Measurements from ENCODE around the gene NOSTRIN. TPM values are rescaled to one million over a fixed set of nuclear protein-coding genes. Genes with fewer than 3 reads are reported as not detected.

Gene NOSTRIN
- total RNA-seq, 5 donors from 2014 or later (not counting 1 experiment from before 2014, with no cell fraction given), result 0.13 to 0.82 (median 0.45) TPM; not detected in 1

DNA sequence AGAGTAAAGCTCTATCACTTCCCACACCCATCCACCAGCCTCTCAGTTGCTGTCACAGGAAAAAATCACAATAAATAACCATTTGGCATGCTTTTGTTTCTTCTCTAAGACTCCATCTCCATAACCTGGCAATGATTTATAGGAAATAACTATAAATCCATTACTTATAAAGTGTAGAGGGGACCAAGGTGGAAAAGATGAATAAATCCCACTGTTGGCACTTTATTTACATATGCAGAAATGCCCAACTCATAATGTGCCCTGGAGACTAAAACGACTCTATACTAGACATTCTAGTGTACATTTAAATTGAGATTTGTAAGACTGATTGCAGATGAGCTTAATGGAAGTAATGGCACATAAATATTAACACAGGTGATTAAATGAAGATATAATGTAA, 7.5 kb upstream of the NOSTRIN start:
- no peaks in the 10 kb centered on the region for H3K9me3 Mint-ChIP-seq
- DNase-seq (no peak), ATAC-seq (replicated peaks in 1 of 4) (no peak)
- CTCF ChIA-PET, result interaction anchor here in 1 of 2 donors (0.5 kb wide), 1 partner anchor 142 kb away, joined by 3 read pairs; no protein-coding TSS in a partner anchor
- H3K27me3 Mint-ChIP-seq, result peaks cover 0 to 3% of the 10 kb centered on the region in 2 donors
- no CpG with 5 or more reads among the region's 1 CpG for WGBS (ENCODE audit: insufficient coverage)
- no peaks in the 10 kb centered on the region for H3K36me3 Mint-ChIP-seq
- no peaks in the 10 kb centered on the region for H3K27me3 ChIP-seq (replicated peaks in 1 of 2; ENCODE audit: control insufficient read depth in 2 of 2, extremely low read depth in 1 of 2, insufficient read depth in 2 of 2, low read length in 1 of 2)
- H3K4me1 Mint-ChIP-seq, result no peaks in the 10 kb centered on the region
- no peak overlapping the region for H3K4me3 ChIP-seq (ENCODE audit: control insufficient read depth in 1 of 2, extremely low read depth in 1 of 2, low read length in 1 of 2)
- H3K4me3 Mint-ChIP-seq, result no peak overlapping the region
- H3K27ac Mint-ChIP-seq, result no peak overlapping the region
- H3K9me3 ChIP-seq, result no peaks in the 10 kb centered on the region
- H3K4me1 ChIP-seq (ENCODE audit: control insufficient read depth in 1 of 2, extremely low read depth in 1 of 2, insufficient read depth in 2 of 2, low read length in 2 of 2), result no peaks in the 10 kb centered on the region
- no peak overlapping the region for H3K27ac ChIP-seq (ENCODE audit: low read length)
- POLR2A ChIA-PET, result interaction anchor here in 1 of 2 donors (0.7 kb wide), 1 partner anchor 54 kb away, joined by 3 read pairs; no protein-coding TSS in a partner anchor
- no peaks in the 10 kb centered on the region for H3K36me3 ChIP-seq (ENCODE audit: control insufficient read depth in 2 of 2, extremely low read depth in 1 of 2, insufficient read depth in 1 of 2, low read length in 1 of 2)

- H3K4me3 Mint-ChIP-seq, result no peak overlapping the region
- H3K27me3 Mint-ChIP-seq, result peaks cover 0 to 4% of the 10 kb centered on the region in 2 donors
- ChIA-PET POLR2A (no interaction called here), CTCF (interaction anchor here in 1 of 2 donors (0.6 kb wide), 1 partner anchor 320 kb away, joined by 14 read pairs; no protein-coding TSS in a partner anchor)
- Histone ChIP-seq H3K36me3 (ENCODE audit: control insufficient read depth in 2 of 2, extremely low read depth in 1 of 2, insufficient read depth in 1 of 2, low read length in 1 of 2) (no peaks in the 10 kb centered on the region), H3K27ac (ENCODE audit: low read length) (no peak overlapping the region), H3K9me3 (no peaks in the 10 kb centered on the region), H3K4me1 (ENCODE audit: control insufficient read depth in 1 of 2, extremely low read depth in 1 of 2, insufficient read depth in 2 of 2, low read length in 2 of 2) (no peaks in the 10 kb centered on the region), H3K4me3 (ENCODE audit: control insufficient read depth in 1 of 2, extremely low read depth in 1 of 2, low read length in 1 of 2) (no peak overlapping the region), H3K27me3 (replicated peaks in 1 of 2; ENCODE audit: control insufficient read depth in 2 of 2, extremely low read depth in 1 of 2, insufficient read depth in 2 of 2, low read length in 1 of 2) (no peaks in the 10 kb centered on the region)
- H3K27ac Mint-ChIP-seq, result no peak overlapping the region
- ATAC-seq (replicated peaks in 1 of 4), result no peak
- no peaks in the 10 kb centered on the region for H3K36me3 Mint-ChIP-seq
- H3K4me1 Mint-ChIP-seq, result no peaks in the 10 kb centered on the region
- WGBS (ENCODE audit: insufficient coverage), result 88% methylated on average over 9 of the region's 9 CpGs
- no peak for DNase-seq
- H3K9me3 Mint-ChIP-seq, result no peaks in the 10 kb centered on the region
Observed at GRCh38 chr2:168796090-168796577, 6.3 kb upstream of the NOSTRIN start.

- DNase-seq, result no peak
- no peaks in the 10 kb centered on the region for H3K27me3 ChIP-seq (replicated peaks in 1 of 2; ENCODE audit: control insufficient read depth in 2 of 2, extremely low read depth in 1 of 2, insufficient read depth in 2 of 2, low read length in 1 of 2)
- CTCF ChIA-PET, result interaction anchor here (0.6 kb wide), 2 partner anchors 15 to 320 kb away, joined by 3 to 14 read pairs; no protein-coding TSS in a partner anchor
- no peak overlapping the region for H3K27ac ChIP-seq (ENCODE audit: low read length)
- Mint-ChIP-seq H3K4me1 (no peaks in the 10 kb centered on the region), H3K27ac (no peak overlapping the region), H3K27me3 (peaks cover 0 to 4% of the 10 kb centered on the region in 2 donors), H3K4me3 (no peak overlapping the region), H3K9me3 (no peaks in the 10 kb centered on the region), H3K36me3 (no peaks in the 10 kb centered on the region)
- H3K36me3 ChIP-seq (ENCODE audit: control insufficient read depth in 2 of 2, extremely low read depth in 1 of 2, insufficient read depth in 1 of 2, low read length in 1 of 2), result no peaks in the 10 kb centered on the region
- ATAC-seq (replicated peaks in 1 of 4), result no peak
- H3K4me3 ChIP-seq (ENCODE audit: control insufficient read depth in 1 of 2, extremely low read depth in 1 of 2, low read length in 1 of 2), result no peak overlapping the region
- 73% methylated on average over 2 of the region's 8 CpGs for WGBS (ENCODE audit: insufficient coverage)
- H3K4me1 ChIP-seq (ENCODE audit: control insufficient read depth in 1 of 2, extremely low read depth in 1 of 2, insufficient read depth in 2 of 2, low read length in 2 of 2), result no peaks in the 10 kb centered on the region
- H3K9me3 ChIP-seq, result no peaks in the 10 kb centered on the region
- POLR2A ChIA-PET, result no interaction called here
Observed at GRCh38 chr2:168796583-168797285, 5.7 kb upstream of the NOSTRIN start.

DNA sequence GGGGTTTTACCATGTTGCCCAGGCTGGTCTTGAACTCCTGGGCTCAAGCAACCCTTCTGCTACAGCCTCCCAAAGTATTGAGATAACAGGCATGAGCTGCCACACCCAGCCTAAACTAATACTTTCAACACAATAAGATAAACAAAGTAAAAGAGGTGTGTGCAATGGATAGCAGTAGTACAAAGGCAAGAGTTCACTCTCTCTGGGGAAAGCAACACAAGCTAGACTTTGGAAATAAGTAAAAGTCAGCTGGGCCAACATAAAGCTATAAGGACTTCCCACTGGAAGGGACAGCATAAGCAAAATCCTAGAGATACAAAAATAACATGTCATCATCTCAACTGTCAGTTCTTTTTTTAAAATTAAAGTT, 5.2 kb upstream of the NOSTRIN start:
- Histone ChIP-seq H3K4me1 (ENCODE audit: control insufficient read depth in 1 of 2, extremely low read depth in 1 of 2, insufficient read depth in 2 of 2, low read length in 2 of 2) (no peaks in the 10 kb centered on the region), H3K27me3 (replicated peaks in 1 of 2; ENCODE audit: control insufficient read depth in 2 of 2, extremely low read depth in 1 of 2, insufficient read depth in 2 of 2, low read length in 1 of 2) (no peaks in the 10 kb centered on the region)
- CTCF ChIA-PET, result interaction anchor here in 1 of 2 donors (0.6 kb wide), 1 partner anchor 14 kb away, joined by 3 read pairs; no protein-coding TSS in a partner anchor

DNA sequence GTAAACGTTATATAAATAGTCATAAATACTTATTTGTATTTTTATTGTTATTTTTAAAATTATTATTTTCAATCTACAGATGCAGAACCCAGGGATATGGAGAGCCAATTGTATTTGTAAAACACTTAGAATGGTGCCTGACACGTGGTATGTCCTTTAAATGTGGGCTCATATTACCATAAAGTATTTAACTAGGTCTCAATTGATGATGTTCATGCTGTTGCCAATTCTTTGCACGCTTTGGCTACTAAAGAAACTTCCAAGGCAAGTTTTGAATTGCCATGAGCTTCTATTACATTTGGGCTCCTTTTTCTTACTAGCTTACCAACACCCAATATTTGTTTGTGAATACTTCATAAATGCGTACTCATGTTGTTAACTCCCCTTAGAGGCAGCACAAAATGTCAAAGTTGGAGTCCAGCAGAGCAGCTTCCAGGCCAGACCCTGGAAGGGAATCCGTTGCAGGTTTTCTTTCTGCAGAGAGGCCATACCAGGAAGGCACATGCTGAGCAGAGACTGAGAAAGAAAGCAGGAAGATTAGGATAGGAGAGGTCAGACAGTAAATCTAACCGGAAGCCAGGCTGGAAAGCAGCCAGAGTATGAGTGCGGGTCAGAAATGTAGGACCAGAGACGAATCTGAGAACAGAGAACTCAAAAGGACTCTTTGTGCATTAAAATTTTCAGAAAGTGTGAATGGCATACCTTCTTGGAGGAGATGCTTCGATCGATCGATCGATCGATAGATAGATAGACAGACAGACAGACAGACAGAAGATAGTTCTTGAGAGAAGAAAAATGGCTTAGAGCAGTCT, 4.2 kb upstream of the NOSTRIN start:
- Mint-ChIP-seq H3K4me3 (no peak overlapping the region), H3K4me1 (peaks cover 0 to 6% (median 5%) of the 10 kb centered on the region in 3 donors), H3K27ac (peak overlapping the region in 1 of 2 donors; percentile 33), H3K27me3 (peaks cover 0 to 4% of the 10 kb centered on the region in 2 donors), H3K36me3 (no peaks in the 10 kb centered on the region), H3K9me3 (no peaks in the 10 kb centered on the region)
- Histone ChIP-seq H3K27me3 (replicated peaks in 1 of 2; ENCODE audit: control insufficient read depth in 2 of 2, extremely low read depth in 1 of 2, insufficient read depth in 2 of 2, low read length in 1 of 2) (no peaks in the 10 kb centered on the region), H3K9me3 (no peaks in the 10 kb centered on the region), H3K27ac (ENCODE audit: low read length) (no peak overlapping the region), H3K4me1 (ENCODE audit: control insufficient read depth in 1 of 2, extremely low read depth in 1 of 2, insufficient read depth in 2 of 2, low read length in 2 of 2) (peaks cover 0 to 2% of the 10 kb centered on the region in 2 experiments), H3K36me3 (ENCODE audit: control insufficient read depth in 2 of 2, extremely low read depth in 1 of 2, insufficient read depth in 1 of 2, low read length in 1 of 2) (no peaks in the 10 kb centered on the region), H3K4me3 (ENCODE audit: control insufficient read depth in 1 of 2, extremely low read depth in 1 of 2, low read length in 1 of 2) (no peak overlapping the region)
- ATAC-seq (replicated peaks in 1 of 4), result no peak
- POLR2A ChIA-PET, result interaction anchor here in 1 of 2 donors (0.5 kb wide), 1 partner anchor 376 kb away, joined by 5 read pairs; no protein-coding TSS in a partner anchor
- DNase-seq, result no peak
- 92% methylated on average over 10 of the region's 13 CpGs for WGBS (ENCODE audit: insufficient coverage)
- CTCF ChIA-PET, result no interaction called here

More for the DNA sequence above, 5.2 kb upstream of the NOSTRIN start:
- Histone ChIP-seq H3K4me3 (ENCODE audit: control insufficient read depth in 1 of 2, extremely low read depth in 1 of 2, low read length in 1 of 2) (no peak overlapping the region), H3K36me3 (ENCODE audit: control insufficient read depth in 2 of 2, extremely low read depth in 1 of 2, insufficient read depth in 1 of 2, low read length in 1 of 2) (no peaks in the 10 kb centered on the region), H3K27ac (ENCODE audit: low read length) (no peak overlapping the region), H3K9me3 (no peaks in the 10 kb centered on the region)
- no peaks in the 10 kb centered on the region for H3K9me3 Mint-ChIP-seq
- DNase-seq (no peak), ATAC-seq (replicated peaks in 1 of 4) (no peak)
- H3K27ac Mint-ChIP-seq, result no peak overlapping the region
- H3K36me3 Mint-ChIP-seq, result no peaks in the 10 kb centered on the region
- peaks cover 0 to 4% of the 10 kb centered on the region in 2 donors for H3K27me3 Mint-ChIP-seq
- POLR2A ChIA-PET, result no interaction called here
- peaks cover 0 to under 1% (median 0%) of the 10 kb centered on the region in 3 donors for H3K4me1 Mint-ChIP-seq
- H3K4me3 Mint-ChIP-seq, result no peak overlapping the region

DNA sequence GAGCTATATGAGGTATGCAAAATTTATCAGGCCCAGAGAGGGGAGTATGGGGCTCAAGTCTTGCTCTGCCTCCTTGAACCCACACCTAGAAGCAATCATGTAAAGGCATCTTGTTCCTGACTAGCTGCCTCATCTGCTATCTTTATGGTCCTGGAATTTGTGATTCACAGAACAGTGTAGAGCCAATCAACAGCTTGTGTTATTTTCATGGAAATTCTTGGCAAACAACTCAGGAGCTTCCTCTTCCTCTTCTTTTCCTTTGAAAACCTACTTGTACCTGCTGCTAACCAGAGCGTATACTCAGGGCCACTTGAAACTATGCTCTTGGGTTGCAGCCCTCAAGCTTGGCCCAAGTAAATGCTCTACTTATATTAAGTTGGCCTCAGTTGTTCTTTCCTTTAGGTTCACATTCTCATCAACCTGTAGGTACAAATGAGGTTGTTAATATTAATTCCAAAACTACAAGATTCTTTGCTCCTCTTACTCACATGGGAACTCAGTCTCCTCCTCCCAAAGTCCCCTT, 3.5 kb upstream of the NOSTRIN start:
- POLR2A ChIA-PET, result no interaction called here
- CTCF ChIA-PET, result no interaction called here
- H3K27me3 Mint-ChIP-seq, result peaks cover 0 to 4% of the 10 kb centered on the region in 2 donors
- ATAC-seq (replicated peaks in 1 of 4) (no peak), DNase-seq (no peak)
- Histone ChIP-seq H3K9me3 (no peaks in the 10 kb centered on the region), H3K27ac (ENCODE audit: low read length) (no peak overlapping the region), H3K27me3 (replicated peaks in 1 of 2; ENCODE audit: control insufficient read depth in 2 of 2, extremely low read depth in 1 of 2, insufficient read depth in 2 of 2, low read length in 1 of 2) (no peaks in the 10 kb centered on the region), H3K36me3 (ENCODE audit: control insufficient read depth in 2 of 2, extremely low read depth in 1 of 2, insufficient read depth in 1 of 2, low read length in 1 of 2) (no peaks in the 10 kb centered on the region), H3K4me1 (ENCODE audit: control insufficient read depth in 1 of 2, extremely low read depth in 1 of 2, insufficient read depth in 2 of 2, low read length in 2 of 2) (peaks cover 0 to 2% of the 10 kb centered on the region in 2 experiments), H3K4me3 (ENCODE audit: control insufficient read depth in 1 of 2, extremely low read depth in 1 of 2, low read length in 1 of 2) (no peak overlapping the region)
- 83% methylated on average over 1 of the region's 1 CpG for WGBS (ENCODE audit: insufficient coverage)
- H3K27ac Mint-ChIP-seq, result no peak overlapping the region
- H3K4me3 Mint-ChIP-seq, result no peak overlapping the region
- no peaks in the 10 kb centered on the region for H3K36me3 Mint-ChIP-seq
- H3K4me1 Mint-ChIP-seq, result peaks cover 0 to 6% (median 5%) of the 10 kb centered on the region in 3 donors
- no peaks in the 10 kb centered on the region for H3K9me3 Mint-ChIP-seq
